Measurements from ENCODE around the gene PAPPA2.

PAPPA2 gene

GRCh38 chr1:176499671-176500070 is 36.7 kb downstream of the PAPPA2 start:
- no peak for DNase-seq

DNA sequence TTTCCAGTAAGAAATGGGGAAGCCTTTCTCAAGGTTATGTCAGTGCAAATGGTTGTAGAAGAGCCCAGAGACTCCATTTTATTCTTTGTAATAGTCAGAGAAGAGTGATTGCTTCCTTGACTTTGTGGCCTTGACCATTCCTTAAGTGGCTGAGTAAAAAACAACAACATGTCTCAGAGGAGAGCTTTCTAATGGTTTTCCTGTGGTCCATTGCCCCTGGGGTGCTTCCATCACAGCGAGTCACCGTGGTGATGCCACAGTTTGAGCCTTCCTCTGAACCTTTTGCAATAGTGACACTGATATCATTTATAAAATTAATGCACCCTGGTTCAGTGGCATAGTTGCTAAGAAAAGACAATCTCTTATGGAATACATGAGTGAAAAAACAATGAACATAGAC is 38.6 kb downstream of the PAPPA2 start:
- no peak for DNase-seq

DNA sequence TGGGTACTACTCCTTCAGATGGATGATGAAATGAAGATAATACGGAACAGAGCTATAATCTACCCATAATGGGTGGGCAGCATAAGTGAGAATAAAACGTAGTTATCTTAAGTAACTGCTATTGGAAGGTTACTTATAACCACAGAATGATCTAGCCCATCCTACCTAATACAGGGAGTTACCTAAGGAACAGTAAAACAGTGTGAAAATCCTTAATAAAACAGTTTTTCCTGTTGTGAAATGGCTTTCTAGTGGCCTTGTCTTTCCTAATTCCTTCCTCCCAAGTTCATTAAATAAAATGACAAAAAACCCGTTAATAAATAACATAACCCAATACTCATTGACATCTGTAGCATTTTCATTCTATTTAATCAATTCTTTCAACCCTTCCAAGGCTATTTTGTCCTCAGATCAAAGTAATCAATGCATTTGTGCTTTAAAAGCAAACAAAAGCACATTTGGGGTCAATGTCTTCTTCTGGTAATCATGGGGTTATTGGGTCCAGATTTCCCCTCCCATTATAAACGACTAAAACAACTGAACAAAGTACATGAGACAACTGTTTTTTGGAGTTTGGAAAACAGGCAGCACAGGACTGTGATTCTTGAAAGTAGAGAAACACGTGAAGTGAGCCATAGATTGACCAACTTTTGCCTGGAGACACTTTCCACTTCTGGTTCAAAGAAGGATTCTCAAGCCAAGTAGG is 42.0 kb downstream of the PAPPA2 start:
- DNase-seq, result no peak

DNA sequence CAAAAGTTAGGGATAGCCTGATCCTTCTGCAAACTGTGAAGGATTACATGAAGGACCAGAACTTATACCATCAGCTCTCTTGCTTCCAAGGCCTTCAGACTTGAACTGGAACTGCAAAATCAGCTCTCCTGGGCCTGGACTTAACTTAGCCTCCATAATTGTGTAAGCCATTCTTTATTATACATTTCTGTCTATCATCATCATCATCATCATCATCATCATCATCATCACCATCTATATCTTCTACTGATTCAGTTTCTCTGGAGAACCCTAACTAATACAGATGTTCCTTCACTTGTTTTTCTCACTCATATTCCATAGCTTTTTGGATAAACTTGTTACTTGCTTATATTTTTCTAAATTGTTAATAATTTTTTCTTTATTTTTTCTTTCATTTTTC is 50.0 kb downstream of the PAPPA2 start:
- no peak for DNase-seq

GRCh38 chr1:176515310-176515709 is 52.3 kb downstream of the PAPPA2 start:
- no peak for DNase-seq

- no peak for DNase-seq
Observed at GRCh38 chr1:176517484-176517883, 54.5 kb downstream of the PAPPA2 start.

DNA sequence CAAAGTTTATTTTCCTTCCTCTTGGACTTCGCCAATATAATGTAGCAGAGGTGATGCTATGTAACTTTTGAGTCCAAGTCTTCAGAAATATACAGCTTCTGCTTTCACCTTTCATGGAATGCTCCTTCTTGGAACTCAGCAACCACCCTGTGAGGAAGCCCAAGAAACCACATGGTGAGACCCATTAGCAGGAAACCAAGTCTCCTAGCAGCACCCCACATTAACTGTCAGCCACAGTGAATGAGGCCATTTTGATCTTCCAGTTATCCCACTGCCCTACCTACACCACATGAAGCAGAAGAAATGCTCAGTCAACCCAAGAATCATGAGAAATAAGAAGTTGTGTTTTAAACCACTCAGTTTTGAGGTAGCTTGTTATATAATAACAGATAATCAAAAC is 58.2 kb downstream of the PAPPA2 start:
- DNase-seq, result no peak

- DNase-seq, result no peak
Observed at GRCh38 chr1:176522310-176522845, 59.4 kb downstream of the PAPPA2 start.

DNA sequence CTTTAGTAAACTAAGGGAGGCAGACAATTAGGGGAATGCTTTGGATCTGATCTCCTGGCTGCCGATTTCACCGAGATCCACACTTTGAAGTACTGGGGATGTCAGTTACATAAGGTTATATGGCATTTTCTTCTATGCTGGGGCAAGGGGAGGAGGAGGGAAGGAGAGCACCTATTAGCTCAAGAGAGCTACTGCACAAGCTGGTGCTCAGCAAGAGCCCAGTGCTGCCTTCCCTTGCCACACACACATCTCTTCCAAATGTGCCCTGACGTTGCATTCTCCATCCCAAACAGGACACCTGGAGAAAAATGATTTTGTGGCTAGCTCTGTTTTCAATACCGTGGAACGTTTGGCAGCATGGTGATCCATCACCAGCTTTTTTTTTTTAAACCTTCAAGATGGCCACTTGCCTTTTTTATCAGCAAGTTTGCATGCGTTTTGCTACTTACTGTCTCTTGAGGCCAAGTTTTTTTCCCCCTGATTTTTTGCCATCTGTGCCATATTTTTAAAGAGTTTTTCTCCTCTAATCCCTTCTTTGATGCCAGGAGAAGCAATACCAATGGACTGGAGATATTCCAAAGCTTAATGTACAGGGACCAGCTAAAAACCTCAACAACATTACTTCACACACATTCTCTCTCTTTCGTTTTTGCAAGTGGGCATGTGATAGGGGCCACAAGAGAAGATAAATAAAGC is 66.6 kb downstream of the PAPPA2 start:
- no peak for DNase-seq

DNA sequence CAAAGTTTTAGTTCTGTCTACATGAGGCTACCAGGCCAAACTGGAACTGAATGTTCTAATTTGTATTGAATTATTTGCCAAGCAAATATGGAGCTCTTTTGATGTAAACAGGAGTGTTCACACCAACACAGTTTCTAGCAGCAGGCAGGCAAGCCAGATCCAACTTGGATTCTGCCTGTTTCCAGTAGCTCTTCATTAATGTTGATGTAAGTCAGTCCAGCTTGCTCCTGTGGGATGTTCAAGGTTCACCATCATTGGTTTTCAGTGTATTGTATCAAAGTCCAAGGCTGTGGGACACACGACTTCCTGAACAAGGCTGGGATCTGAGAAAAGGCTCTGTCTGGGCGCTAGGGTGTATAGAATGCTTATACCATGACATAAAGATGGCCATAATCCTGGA is 68.1 kb downstream of the PAPPA2 start:
- no peak for DNase-seq

DNA sequence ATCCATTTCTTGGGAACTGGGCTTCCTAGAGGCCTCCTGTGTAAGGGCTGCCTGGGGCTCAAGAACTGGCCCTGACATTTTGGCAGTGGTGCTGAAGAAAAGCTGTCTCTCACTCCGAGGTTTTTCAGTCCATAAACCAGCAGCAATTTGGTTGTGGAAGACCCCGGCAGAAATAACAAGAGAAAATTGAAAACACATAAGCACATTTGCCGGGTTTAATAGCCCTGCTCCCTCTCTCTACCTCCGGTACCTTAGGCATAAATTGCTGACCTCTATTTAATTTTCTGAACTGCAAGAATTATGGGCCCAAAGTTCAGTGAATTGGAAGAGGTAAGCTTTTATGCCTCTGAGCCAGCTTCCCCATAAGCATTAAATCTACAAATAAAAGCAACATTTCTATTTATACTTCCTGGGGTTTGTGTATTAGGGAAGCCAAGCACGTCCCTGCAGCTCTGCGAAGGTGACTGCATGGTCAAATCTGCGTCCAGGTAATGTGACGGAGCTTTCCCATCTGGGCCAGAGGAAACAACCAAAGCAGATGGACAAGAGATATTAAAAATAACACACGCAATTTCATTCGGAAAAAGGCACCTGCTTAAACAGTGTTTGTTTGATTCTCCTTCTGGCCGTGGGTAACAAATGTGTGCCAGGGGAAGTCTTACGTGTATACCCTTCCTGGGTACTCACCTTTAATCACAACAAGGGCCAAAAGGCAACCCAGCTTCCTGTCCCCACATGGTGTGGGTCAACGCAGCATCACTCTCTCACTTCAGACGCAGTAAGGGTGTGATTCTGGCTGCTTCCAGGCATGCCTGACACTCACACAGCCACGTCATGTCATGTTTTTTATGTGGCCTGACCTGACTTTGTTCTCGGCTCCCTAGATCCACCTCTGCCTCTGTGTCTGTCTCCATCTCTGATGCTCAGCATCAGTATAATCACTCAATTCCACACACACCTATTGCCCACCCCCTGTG is 69.2 kb downstream of the PAPPA2 start:
- no peak for DNase-seq

DNA sequence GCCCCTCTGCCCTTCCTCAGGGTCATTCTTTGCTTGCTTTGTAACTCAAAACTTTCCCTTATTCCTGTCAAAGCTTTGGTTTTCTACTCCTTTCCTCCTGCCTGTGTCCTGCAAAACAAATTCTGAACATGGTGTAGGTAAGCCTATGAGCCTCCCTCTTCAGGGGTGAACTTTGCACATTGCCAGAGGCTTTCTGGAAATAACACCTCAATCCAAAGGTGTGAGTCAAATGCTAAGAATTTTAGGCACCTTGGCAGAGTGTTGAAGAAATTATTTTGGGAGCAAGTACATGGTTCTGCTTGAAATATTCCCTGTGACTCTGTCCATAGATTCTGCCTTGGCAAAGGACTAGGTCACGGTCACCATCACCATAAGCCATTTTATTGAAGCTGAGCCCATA is 70.0 kb downstream of the PAPPA2 start:
- no peak for DNase-seq

DNA sequence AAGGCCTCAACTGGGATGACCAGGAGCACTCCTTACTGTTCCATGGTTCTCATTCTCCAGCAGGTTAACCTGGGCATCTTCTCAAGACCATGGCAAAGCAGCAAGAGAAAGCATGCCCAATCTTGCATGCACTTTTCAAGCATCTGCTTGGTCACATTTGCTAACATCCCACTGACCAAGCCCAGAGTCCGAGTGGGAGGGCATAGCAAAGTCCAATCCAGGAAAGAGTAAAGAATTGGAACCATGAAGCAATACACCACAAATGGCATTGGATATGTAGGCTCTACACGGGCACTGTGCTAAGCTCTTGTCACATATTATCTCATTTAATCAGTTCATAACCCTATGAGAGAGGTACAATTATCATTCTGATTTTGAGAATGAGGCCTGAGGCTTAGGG is 73.6 kb downstream of the PAPPA2 start:
- no peak for DNase-seq

DNA sequence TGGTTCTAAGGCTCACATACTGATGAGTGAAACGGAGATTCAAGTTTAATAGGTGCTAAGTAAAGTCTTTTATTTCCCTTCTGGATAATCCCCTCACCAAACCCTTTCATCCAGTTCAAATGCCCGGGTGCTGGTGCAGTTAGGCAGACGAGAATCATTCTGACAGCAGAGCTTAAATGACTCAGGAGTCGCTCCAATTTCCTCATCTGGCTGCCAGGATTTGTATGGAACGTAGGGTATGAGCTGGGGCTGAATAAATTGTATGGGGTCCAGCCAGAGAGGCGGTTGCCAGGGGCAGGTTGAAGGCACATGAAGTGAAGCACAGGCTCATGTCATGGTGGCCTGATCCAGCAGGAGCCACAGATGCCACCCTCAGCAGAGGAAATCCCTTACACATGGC is 76.0 kb downstream of the PAPPA2 start:
- no peak for DNase-seq

DNA sequence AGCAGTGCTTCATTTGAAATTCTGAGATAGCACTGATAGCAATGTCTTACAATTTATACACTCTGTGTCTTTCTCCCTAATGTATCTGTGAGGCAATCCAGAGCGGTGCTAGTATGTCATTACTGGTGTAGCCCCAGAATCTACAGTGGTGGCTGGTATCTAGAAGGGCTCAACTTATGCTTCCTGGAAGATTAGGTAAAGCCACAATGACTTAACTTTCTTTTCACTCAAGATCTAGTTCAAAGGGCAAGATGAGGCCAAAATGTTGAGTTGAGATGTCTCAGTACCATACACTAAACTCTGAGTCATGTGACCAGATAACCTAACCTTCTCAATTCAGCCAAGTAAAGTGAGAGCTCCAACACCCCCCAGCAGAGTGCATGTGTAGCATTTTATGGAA is 77.5 kb downstream of the PAPPA2 start:
- no peak for DNase-seq

DNA sequence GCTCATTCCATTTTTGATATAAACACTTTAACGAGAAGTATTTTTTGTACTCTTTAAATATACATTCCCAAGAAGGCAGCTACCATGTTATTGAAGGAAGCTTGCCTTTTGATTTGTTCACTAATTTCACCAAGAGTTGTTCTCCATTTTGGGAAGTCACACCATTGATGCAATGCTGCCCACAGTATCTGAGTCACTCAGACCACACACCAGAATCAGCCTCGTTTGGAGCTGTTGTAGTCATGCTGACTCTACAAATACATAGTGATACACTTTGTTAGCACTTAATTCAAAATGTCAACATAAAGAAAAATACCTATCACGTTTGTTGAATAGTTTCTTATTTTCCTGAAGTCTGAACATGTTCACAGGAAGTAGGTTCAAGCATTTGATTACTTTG is 78.7 kb downstream of the PAPPA2 start:
- DNase-seq, result no peak

- no peak for DNase-seq
Observed at GRCh38 chr1:176542352-176542751, 79.4 kb downstream of the PAPPA2 start.

DNA sequence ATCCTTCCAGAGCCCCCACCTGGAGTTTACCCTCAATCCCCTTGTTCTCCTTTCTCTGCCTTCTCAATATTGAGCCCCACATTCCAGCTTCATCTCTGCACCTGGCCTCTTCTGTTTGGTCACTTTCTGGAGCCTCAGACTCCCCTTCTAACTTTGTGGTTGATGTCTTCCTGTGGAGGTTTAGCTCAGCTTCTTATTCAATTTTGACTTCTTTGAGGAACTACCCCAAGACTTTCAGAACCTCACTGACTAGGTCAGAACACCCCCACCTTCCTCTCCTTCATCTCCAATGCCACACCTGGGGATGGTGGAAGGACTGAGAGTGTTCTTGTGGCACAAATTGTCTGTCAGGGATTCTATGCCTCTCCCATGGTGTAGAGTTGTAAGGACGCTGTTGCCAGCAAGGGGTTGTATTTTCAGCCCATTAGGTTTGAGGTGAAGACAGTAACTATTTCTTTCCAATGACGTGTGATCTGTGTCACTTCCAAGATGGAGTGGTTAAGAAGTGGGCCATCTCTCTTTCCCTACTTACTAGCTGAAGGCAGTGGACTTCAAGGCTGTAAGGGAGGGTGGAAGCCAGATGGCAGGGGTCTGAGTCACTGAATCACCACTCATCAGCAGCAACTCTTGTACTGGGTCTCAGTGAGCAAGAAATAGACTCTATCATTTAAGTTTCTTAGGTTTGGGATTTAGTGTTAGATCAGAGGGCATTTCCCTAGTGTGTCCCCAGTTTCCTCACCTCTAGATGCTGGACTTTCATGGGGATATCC is 80.6 kb downstream of the PAPPA2 start:
- DNase-seq, result no peak

DNA sequence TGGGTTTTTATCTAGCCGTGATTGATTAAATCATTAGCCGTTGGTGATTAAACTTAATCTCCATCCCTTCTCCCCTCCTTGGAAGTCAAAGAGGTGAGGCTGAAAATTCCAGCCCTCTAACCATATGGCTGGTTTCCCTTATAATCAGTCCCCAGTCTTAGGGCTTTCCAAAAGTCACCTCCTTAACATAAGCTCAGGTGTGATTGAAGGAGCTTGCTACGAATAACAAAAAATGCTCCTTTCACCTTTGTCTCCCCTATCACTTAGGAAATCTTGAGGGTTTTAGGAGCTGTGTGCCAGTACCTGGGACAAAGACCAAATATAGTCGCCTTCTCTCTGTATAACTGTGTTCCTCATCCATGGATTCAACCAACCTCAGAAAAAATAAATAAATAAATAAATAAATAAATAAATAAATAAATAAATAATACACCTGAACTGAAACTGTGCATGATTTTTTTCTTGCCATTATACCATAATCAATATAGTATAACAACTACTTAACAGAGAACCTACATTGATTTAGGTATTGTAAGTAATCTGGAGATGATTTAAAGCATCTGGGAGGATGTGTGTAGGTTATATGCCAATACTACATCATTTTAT is 82.2 kb downstream of the PAPPA2 start:
- DNase-seq, result no peak

DNA sequence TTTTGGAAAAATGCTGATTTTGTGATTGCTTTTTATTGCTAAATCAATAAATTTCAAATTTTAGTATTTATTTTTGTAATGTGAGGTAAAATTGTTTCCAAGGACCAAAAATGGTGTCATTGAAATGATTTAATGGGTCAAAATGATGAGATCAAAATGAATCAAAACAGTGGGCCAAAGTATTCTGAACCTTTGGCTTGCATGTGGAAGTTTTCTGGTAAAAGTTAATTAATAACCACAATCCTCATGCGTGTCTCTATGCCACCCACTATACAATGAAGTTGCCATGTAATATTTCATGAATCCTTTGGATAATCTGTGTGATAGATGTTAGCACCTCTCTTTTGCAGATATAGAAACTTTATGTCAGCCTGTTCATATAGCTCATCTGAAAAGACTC is 83.8 kb downstream of the PAPPA2 start:
- no peak for DNase-seq

GRCh38 chr1:176551146-176551545 is 88.2 kb downstream of the PAPPA2 start:
- no peak for DNase-seq

All from activated CD4-positive, alpha-beta T cell treated with anti-CD3 and anti-CD28 coated beads, Interleukin-2, amount 50 U/mL, for 1 hour (primary cell).